Measurements from ENCODE around the gene ATG4A. TPM values are rescaled to one million over a fixed set of nuclear protein-coding genes. Genes with fewer than 3 reads are reported as not detected.

The ATG4A gene
- total RNA-seq, 1 experiment from 2014 or later = 6.4 TPM

GRCh38 chrX:108087792-108088191, 3.8 kb upstream of the ATG4A start:
- DNase-seq = no peak
- Histone ChIP-seq H3T11ph (ENCODE audit: low read length) (no peak overlapping the region), H3K18ac (ENCODE audit: insufficient read length, low read depth, low read length) (no peak overlapping the region), H3K23me2 (ENCODE audit: insufficient read length, low read depth, low read length, poor library complexity, severe bottlenecking) (peaks cover 6% of the 10 kb centered on the region), H4K20me1 (ENCODE audit: control insufficient read depth, insufficient read depth, insufficient read length) (no peaks in the 10 kb centered on the region), H3K9ac (ENCODE audit: extremely low read depth, insufficient read length, low read length) (no peak overlapping the region), H2BK15ac (ENCODE audit: low read depth, low read length) (no peak overlapping the region), H2BK20ac (ENCODE audit: low read depth, low read length, poor library complexity, severe bottlenecking) (no peak overlapping the region), H3K27me3 (ENCODE audit: insufficient read depth, low read length) (no peaks in the 10 kb centered on the region), H3K14ac (ENCODE audit: insufficient read depth, low read length) (no peak overlapping the region), H4K8ac (replicated peaks; ENCODE audit: insufficient read length, low read depth, low read length) (no peak overlapping the region), H4K91ac (ENCODE audit: insufficient read length, low read depth, low read length) (no peak overlapping the region), H3K27ac (ENCODE audit: insufficient read length, low read depth, low read length) (no peak overlapping the region), H3K79me1 (ENCODE audit: insufficient read depth, low read depth, low read length, poor library complexity, severe bottlenecking) (no peaks in the 10 kb centered on the region), H3K4me2 (ENCODE audit: insufficient read depth, insufficient read length, low read length) (no peak overlapping the region), H2BK12ac (ENCODE audit: insufficient read length, low read depth, low read length) (no peak overlapping the region), H3K4me1 (ENCODE audit: insufficient read depth, low read length) (no peaks in the 10 kb centered on the region), H3K56ac (ENCODE audit: insufficient read length, low read depth, low read length) (no peak overlapping the region), H3K4ac (ENCODE audit: low read depth, low read length) (no peak overlapping the region), H3K23ac (ENCODE audit: insufficient read length, low read depth, low read length) (no peak overlapping the region), H4K5ac (ENCODE audit: insufficient read length, low read depth, low read length) (no peak overlapping the region), H2AK5ac (ENCODE audit: insufficient read length, low read length) (no peak overlapping the region), H2BK120ac (ENCODE audit: low read depth, low read length, poor library complexity, severe bottlenecking) (no peak overlapping the region), H2BK5ac (ENCODE audit: insufficient read length, low read length) (no peak overlapping the region), H3K9me3 (ENCODE audit: control insufficient read depth, low read depth, low read length) (no peaks in the 10 kb centered on the region), H3K79me2 (ENCODE audit: insufficient read depth, low read length) (no peaks in the 10 kb centered on the region), H2AFZ (ENCODE audit: low read length) (no peak overlapping the region)
- H3K27me3 Mint-ChIP-seq (ENCODE audit: low read depth) = no peaks in the 10 kb centered on the region
- no peaks in the 10 kb centered on the region for H3K9me3 Mint-ChIP-seq
- no peak overlapping the region for H3K4me3 Mint-ChIP-seq
- TF ChIP-seq, protein P1, sequence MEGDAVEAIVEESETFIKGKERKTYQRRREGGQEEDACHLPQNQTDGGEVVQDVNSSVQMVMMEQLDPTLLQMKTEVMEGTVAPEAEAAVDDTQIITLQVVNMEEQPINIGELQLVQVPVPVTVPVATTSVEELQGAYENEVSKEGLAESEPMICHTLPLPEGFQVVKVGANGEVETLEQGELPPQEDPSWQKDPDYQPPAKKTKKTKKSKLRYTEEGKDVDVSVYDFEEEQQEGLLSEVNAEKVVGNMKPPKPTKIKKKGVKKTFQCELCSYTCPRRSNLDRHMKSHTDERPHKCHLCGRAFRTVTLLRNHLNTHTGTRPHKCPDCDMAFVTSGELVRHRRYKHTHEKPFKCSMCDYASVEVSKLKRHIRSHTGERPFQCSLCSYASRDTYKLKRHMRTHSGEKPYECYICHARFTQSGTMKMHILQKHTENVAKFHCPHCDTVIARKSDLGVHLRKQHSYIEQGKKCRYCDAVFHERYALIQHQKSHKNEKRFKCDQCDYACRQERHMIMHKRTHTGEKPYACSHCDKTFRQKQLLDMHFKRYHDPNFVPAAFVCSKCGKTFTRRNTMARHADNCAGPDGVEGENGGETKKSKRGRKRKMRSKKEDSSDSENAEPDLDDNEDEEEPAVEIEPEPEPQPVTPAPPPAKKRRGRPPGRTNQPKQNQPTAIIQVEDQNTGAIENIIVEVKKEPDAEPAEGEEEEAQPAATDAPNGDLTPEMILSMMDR (conservative IDR thresholded peaks at IDR 0.05) = no peak
- H3K4me1 Mint-ChIP-seq = peaks cover 4 to 5% of the 10 kb centered on the region in 2 experiments
- H3K27ac Mint-ChIP-seq = no peak overlapping the region
- H3K36me3 Mint-ChIP-seq (ENCODE audit: insufficient read depth in 1 of 3, low read depth in 3 of 3) = peaks cover 6 to 33% (median 19%) of the 10 kb centered on the region in 3 experiments; a peak in 6 of 7 replicates
- WGBS (ENCODE audit: extremely low coverage, insufficient read length, low lambda C conversion rate) = no CpG with 5 or more reads among the region's 6 CpGs

All from H9 (cell line).